Measurements from ENCODE around the gene SBNO2. TPM values are rescaled to one million over a fixed set of nuclear protein-coding genes. Genes with fewer than 3 reads are reported as not detected.

SBNO2 gene
- total and polyA plus RNA-seq, 2 experiments from 2014 or later: 6.9 to 35.4 TPM

DNA sequence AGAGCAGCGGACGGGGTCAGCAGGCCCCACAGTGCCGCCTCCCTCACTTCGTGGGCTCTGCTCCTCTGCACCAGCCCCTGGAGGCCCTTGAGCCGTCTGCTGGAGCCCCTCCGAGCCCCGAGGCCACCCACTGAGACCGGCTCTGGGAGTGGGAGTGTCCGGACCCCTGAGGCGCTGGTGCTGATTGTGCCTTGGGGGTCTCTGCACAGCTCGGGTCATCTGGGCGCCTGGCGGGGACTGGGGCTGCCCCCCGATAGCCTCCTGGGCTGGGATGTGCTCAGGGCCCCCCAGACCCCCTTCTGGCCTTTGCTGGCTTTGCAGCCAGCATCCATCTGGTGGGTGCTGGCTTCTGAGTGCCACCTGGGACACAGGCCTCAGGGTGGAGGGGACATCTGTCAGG, 48.3 kb upstream of the SBNO2 start:
- H4K20me1 ChIP-seq (replicated peaks; ENCODE audit: insufficient read depth): peaks cover 8% of the 10 kb centered on the region; the same call in 1 of the 2 replicates
- H3K9me3 Mint-ChIP-seq: no peaks in the 10 kb centered on the region
- no peaks in the 10 kb centered on the region for H3K27me3 ChIP-seq (ENCODE audit: insufficient read depth)
- TF ChIP-seq CREB1 (CRISPR knock-in tag; IDR thresholded peaks at IDR 0.05; ENCODE audit: low read depth) (no peak), STAT1 (IDR thresholded peaks at IDR 0.05; ENCODE audit: unreplicated experiment) (no peak), ZNF114 (CRISPR knock-in tag; IDR thresholded peaks at IDR 0.05) (no peak), JUNB (IDR thresholded peaks at IDR 0.05; ENCODE audit: unreplicated experiment) (no peak), ZNF331 (CRISPR knock-in tag; IDR thresholded peaks at IDR 0.05; ENCODE audit: low read depth) (no peak), NANOG (IDR thresholded peaks at IDR 0.05; ENCODE audit: borderline replicate concordance) (no peak), EZH2 (IDR thresholded peaks at IDR 0.05; ENCODE audit: low read depth, unreplicated experiment) (no peak)
- TF ChIP-seq, protein P1, sequence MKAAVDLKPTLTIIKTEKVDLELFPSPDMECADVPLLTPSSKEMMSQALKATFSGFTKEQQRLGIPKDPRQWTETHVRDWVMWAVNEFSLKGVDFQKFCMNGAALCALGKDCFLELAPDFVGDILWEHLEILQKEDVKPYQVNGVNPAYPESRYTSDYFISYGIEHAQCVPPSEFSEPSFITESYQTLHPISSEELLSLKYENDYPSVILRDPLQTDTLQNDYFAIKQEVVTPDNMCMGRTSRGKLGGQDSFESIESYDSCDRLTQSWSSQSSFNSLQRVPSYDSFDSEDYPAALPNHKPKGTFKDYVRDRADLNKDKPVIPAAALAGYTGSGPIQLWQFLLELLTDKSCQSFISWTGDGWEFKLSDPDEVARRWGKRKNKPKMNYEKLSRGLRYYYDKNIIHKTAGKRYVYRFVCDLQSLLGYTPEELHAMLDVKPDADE (IDR thresholded peaks at IDR 0.05): no peak
- H3K27me3 Mint-ChIP-seq (ENCODE audit: insufficient read depth, low read depth, poor library complexity): peaks cover 12% of the 10 kb centered on the region
- H3K27ac ChIP-seq (ENCODE audit: low read depth): no peak overlapping the region
- H3K79me2 ChIP-seq (replicated peaks; ENCODE audit: insufficient read depth): peaks cover 23% of the 10 kb centered on the region
- H3F3A ChIP-seq (replicated peaks; ENCODE audit: low read depth): peaks cover 26% of the 10 kb centered on the region
- DNase-seq (ENCODE audit: low spot score): no peak
- peaks cover 2% of the 10 kb centered on the region; the same call in 1 of the 3 replicates for H3K36me3 Mint-ChIP-seq (ENCODE audit: low read depth)
- H3K36me3 ChIP-seq (ENCODE audit: insufficient read depth): no peaks in the 10 kb centered on the region
- H3K9me2 ChIP-seq (ENCODE audit: insufficient read depth): no peaks in the 10 kb centered on the region
- ATAC-seq: peak; percentile 5
- H3K27ac Mint-ChIP-seq: no peak overlapping the region
- H3K4me1 Mint-ChIP-seq: peaks cover 3% of the 10 kb centered on the region; the same call in 2 of the 3 replicates
- H2AFZ ChIP-seq: no peak overlapping the region
- H3K4me2 ChIP-seq: no peak overlapping the region
- H3K4me1 ChIP-seq (ENCODE audit: insufficient read depth): 0 out of 2 replicates have a peak, but pooled peaks cover 3% of the 10 kb centered on the region
- H3K4me3 Mint-ChIP-seq: no peak overlapping the region
- H3K4me3 ChIP-seq: no peak overlapping the region

DNA sequence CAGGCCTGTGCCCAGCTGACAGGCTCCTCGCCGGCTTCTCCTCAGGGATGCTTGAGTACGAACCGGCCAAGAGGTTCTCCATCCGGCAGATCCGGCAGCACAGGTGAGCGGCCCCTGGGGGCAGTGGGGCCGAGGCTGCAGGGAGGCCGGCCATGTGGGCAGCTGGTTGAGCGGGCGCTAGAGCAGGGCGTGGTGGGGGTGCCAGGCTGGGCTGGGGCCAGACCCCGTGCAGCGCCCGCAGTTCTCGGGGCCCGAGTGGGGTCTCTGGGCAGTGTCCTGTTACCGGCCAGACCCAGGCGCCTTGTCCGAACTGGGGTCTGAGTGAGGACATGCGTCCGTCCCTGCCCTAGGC, 47.8 kb upstream of the SBNO2 start:
- H3K36me3 ChIP-seq (ENCODE audit: insufficient read depth): no peaks in the 10 kb centered on the region
- Mint-ChIP-seq H3K9me3 (no peaks in the 10 kb centered on the region), H3K4me3 (no peak overlapping the region), H3K27me3 (ENCODE audit: insufficient read depth, low read depth, poor library complexity) (peaks cover 10% of the 10 kb centered on the region), H3K36me3 (ENCODE audit: low read depth) (peaks cover 2% of the 10 kb centered on the region; the same call in 1 of the 3 replicates), H3K4me1 (peaks cover 9% of the 10 kb centered on the region; the same call in 2 of the 3 replicates), H3K27ac (no peak overlapping the region)
- ATAC-seq (no peak), DNase-seq (ENCODE audit: low spot score) (no peak)
- H2AFZ ChIP-seq: no peak overlapping the region
- peaks cover 6% of the 10 kb centered on the region; the same call in 1 of the 2 replicates for H3K4me1 ChIP-seq (ENCODE audit: insufficient read depth)
- TF ChIP-seq EZH2 (IDR thresholded peaks at IDR 0.05; ENCODE audit: low read depth, unreplicated experiment) (no peak), ZNF331 (CRISPR knock-in tag; IDR thresholded peaks at IDR 0.05; ENCODE audit: low read depth) (no peak), CREB1 (CRISPR knock-in tag; IDR thresholded peaks at IDR 0.05; ENCODE audit: low read depth) (no peak), ZNF114 (CRISPR knock-in tag; IDR thresholded peaks at IDR 0.05) (no peak), POLR2AphosphoS5 (IDR thresholded peaks at IDR 0.05; ENCODE audit: low read depth) (no peak), EZH2phosphoT487 (IDR thresholded peaks at IDR 0.05; ENCODE audit: unreplicated experiment) (no peak)
- TF ChIP-seq, protein P2, sequence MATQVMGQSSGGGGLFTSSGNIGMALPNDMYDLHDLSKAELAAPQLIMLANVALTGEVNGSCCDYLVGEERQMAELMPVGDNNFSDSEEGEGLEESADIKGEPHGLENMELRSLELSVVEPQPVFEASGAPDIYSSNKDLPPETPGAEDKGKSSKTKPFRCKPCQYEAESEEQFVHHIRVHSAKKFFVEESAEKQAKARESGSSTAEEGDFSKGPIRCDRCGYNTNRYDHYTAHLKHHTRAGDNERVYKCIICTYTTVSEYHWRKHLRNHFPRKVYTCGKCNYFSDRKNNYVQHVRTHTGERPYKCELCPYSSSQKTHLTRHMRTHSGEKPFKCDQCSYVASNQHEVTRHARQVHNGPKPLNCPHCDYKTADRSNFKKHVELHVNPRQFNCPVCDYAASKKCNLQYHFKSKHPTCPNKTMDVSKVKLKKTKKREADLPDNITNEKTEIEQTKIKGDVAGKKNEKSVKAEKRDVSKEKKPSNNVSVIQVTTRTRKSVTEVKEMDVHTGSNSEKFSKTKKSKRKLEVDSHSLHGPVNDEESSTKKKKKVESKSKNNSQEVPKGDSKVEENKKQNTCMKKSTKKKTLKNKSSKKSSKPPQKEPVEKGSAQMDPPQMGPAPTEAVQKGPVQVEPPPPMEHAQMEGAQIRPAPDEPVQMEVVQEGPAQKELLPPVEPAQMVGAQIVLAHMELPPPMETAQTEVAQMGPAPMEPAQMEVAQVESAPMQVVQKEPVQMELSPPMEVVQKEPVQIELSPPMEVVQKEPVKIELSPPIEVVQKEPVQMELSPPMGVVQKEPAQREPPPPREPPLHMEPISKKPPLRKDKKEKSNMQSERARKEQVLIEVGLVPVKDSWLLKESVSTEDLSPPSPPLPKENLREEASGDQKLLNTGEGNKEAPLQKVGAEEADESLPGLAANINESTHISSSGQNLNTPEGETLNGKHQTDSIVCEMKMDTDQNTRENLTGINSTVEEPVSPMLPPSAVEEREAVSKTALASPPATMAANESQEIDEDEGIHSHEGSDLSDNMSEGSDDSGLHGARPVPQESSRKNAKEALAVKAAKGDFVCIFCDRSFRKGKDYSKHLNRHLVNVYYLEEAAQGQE (IDR thresholded peaks at IDR 0.05; ENCODE audit: unreplicated experiment): no peak
- TF ChIP-seq, protein P3, sequence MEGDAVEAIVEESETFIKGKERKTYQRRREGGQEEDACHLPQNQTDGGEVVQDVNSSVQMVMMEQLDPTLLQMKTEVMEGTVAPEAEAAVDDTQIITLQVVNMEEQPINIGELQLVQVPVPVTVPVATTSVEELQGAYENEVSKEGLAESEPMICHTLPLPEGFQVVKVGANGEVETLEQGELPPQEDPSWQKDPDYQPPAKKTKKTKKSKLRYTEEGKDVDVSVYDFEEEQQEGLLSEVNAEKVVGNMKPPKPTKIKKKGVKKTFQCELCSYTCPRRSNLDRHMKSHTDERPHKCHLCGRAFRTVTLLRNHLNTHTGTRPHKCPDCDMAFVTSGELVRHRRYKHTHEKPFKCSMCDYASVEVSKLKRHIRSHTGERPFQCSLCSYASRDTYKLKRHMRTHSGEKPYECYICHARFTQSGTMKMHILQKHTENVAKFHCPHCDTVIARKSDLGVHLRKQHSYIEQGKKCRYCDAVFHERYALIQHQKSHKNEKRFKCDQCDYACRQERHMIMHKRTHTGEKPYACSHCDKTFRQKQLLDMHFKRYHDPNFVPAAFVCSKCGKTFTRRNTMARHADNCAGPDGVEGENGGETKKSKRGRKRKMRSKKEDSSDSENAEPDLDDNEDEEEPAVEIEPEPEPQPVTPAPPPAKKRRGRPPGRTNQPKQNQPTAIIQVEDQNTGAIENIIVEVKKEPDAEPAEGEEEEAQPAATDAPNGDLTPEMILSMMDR (conservative IDR thresholded peaks at IDR 0.05; ENCODE audit: low read depth in 2 of 2): no peak
- H3K9me2 ChIP-seq (ENCODE audit: insufficient read depth): no peaks in the 10 kb centered on the region
- no peak overlapping the region for H3K4me2 ChIP-seq
- peaks cover 28% of the 10 kb centered on the region for H3K79me2 ChIP-seq (replicated peaks; ENCODE audit: insufficient read depth)
- H3K27me3 ChIP-seq (ENCODE audit: insufficient read depth): no peaks in the 10 kb centered on the region
- H3K4me3 ChIP-seq: no peak overlapping the region
- peaks cover 12% of the 10 kb centered on the region; the same call in 1 of the 2 replicates for H4K20me1 ChIP-seq (replicated peaks; ENCODE audit: insufficient read depth)
- no peak overlapping the region for H3K27ac ChIP-seq (ENCODE audit: low read depth)
- H3F3A ChIP-seq (replicated peaks; ENCODE audit: low read depth): peaks cover 23% of the 10 kb centered on the region

Measured in GM23338 (cell line).